22Rv1 (cell line): ENCODE results near the gene SERPINC1.

Source experiments
- ZFX ChIP-seq: fragments of 450-650 bp; IDR thresholded peaks from 2 replicates; pipeline ENCODE4 v1.6.1; 2017; ENCODE audit warnings: antibody characterized with exemption, borderline replicate concordance
- TF ChIP-seq, protein P1 (sequence below): fragments of 450-650 bp; IDR thresholded peaks from 2 replicates; pipeline ENCODE4 v1.5.1; 2017; ENCODE audit warnings: mild to moderate bottlenecking

GRCh38 chr1:173934440-173934839 lies 17.3 kb upstream of the SERPINC1 start:
- TF ChIP-seq, protein P1, sequence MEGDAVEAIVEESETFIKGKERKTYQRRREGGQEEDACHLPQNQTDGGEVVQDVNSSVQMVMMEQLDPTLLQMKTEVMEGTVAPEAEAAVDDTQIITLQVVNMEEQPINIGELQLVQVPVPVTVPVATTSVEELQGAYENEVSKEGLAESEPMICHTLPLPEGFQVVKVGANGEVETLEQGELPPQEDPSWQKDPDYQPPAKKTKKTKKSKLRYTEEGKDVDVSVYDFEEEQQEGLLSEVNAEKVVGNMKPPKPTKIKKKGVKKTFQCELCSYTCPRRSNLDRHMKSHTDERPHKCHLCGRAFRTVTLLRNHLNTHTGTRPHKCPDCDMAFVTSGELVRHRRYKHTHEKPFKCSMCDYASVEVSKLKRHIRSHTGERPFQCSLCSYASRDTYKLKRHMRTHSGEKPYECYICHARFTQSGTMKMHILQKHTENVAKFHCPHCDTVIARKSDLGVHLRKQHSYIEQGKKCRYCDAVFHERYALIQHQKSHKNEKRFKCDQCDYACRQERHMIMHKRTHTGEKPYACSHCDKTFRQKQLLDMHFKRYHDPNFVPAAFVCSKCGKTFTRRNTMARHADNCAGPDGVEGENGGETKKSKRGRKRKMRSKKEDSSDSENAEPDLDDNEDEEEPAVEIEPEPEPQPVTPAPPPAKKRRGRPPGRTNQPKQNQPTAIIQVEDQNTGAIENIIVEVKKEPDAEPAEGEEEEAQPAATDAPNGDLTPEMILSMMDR = no peak
- TF ChIP-seq ZFX = no peak
